Stimulated activated CD4-positive, alpha-beta T cell treated with anti-CD3 and anti-CD28 coated beads, Interleukin-12 subunit alpha, Interleukin-12 subunit beta, amount 100 ng/mL, for 48 hours (primary cell): ENCODE results near the gene NINJ1.
A peak's percentile ranks its signal among the peaks of the same experiment; 100 is the strongest.
"Not testable (repeated sequence)": the region's sequence is repeated elsewhere in the genome, so short reads cannot be mapped to it uniquely, and the experiment has no call there.

Experiments used
- DNase-seq, 3 donors: peaks; one replicate each; pipeline ENCODE4 v3.0.0-alpha.2; 2020; ENCODE audit warnings: low read depth in 2 of 3, low spot score in 1 of 3

The NINJ1 gene

DNA sequence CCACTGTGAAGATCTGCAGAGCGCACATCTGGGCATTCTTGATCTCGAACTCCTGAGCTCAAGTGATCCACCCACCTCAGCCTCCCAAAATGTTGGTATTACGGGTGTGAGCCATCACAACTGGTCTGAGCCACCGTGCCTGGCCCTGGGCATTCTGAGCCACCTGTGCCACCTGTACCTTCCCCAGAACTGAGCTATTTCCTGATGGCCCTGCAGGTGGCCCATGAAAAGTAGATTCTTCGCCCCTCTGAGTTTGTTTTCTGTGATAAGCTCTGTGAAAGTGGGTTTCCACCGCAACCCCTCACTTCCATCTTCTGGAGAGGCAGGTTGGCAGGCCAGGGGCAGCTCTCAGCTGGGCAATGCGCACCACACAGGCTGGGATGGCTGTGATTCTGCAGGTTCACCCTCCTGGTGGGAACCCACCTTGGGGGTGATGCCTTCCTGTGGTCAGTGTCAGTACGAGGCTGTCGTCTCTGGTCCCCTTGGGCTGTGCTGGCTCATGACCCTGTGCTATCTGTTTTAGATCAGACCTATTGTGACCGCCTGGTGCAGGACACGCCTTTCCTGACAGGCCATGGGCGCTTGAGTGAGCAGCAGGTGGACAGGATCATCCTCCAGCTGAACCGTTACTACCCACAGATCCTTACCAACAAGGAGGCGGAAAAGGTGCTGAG is 26.8 kb downstream of the NINJ1 start:
- DNase-seq, result no peak

DNA sequence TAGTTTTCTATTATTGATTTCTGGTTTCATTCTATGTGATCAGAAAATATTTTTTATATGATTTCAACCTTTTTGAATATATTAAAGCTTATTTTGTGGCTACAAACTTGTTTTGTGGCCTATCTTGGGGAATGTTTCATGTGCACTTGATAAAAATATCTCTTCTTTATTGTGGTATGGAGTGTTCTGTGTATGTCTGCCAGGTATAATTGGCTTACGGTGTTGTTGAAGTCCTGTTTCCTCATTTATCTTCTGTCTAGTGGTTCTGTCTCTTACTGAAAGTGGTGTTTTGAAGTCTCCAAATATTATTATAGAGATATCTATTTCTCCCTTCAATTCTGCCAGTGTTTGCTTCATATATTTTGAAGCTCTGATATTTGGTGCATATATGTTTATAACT is 28.4 kb downstream of the NINJ1 start:
- no peak for DNase-seq

DNA sequence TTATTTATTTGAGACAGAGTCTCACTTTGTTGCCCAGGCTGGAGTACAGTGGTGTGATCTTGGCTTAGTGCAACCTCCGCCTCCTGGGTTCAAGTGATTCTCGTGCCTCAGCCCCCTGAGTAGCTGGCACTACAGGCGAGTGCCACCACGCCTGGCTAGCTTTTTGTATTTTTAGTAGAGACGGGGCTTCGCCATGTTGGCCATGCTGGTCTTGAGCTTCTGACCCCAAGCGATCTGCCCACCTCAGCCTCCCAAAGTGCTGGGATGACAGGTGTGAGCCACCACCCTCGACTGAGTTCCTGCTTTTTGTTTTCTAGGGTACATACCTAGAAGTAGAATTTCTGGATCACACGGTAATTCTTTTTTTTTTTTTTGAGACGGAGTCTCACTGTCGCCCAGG is 33.0 kb downstream of the NINJ1 start:
- DNase-seq, result not testable (repeated sequence)

DNA sequence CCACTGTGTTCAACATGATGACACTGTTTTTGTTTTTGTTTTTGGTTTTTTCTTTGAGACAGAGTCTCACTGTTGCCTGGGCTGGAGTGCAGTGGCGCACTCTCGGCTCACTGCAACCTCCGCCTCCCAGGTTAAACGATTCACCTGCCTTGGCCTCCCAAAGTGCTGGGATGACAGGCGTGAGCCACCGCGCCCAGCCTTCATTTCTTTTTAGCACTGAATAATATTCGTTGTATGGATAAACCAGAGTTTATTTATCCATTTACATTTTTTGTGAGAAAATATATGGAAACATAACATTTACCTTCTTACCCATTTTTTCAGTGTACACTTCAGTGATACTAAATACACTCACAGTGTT is 33.8 kb downstream of the NINJ1 start:
- DNase-seq, result no peak

DNA sequence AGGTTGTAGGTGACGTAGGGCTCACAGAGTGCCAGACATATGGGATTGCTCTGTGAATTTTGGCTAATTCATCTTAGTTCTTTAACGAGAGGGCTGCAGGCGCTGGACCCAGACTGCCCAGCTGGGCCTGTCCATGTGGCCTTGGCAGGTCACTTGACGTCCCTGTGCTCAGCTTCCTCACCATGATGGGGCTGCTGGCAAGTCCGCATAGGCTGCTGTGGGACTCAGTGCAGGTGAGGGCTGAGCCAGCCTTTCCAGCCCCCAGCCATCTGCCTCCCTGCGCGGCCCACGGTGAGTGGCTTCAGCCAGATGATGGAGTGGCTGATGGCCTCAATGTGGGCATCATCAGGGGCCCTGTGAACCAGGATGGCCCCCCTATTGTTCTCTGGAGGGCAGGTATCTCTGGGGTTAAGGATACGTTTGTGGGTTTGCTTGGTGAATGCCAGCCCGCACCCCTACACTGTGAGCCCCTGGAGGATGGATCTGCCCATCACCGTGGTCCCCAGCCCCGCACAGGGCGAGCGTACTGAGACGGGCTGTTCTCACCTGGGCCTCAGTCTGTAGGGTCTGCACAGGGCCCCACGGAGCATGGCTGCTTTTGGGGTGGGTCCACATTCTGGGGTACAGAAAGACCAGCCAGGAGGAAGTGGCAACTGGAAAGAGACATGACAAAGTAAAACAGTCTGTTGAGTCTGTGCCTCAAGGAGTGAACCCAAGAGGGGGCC is 34.3 kb downstream of the NINJ1 start:
- DNase-seq, result no peak

DNA sequence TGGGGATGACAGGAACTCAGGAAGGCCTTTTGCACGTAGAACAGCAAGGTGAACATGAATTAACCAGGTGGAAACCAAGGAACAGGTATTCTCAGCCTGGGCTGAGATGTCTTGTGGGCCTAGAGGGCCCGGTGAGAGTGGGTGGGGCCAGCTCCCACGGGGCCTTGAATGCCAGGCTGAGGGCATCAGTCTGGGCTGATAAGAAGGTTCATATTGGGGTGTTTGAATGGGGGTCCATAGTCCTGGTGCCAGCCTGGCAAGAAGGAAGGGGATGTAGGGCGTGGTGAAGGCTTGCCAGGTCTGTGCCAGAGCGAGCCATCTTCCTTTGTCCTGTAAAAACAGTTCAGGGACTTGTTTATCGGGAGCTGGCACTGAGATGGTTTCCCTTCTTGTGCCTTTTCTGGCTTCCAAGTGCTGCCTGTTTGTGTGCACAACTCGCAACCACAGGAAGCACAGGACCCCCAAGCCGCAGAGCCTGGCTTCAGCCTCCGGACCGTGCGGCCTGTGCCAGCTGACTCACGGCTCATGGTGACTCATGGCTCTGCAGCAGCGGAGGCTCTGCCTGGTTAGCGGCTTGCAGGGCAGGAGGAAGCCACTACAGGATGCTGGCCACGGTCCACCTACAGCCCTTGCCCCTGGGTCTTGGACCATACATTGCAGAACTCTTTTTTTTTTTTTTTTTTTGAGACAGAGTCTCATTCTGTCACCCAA is 35.7 kb downstream of the NINJ1 start:
- peak; percentile 34 to 60 (median 46) for DNase-seq

DNA sequence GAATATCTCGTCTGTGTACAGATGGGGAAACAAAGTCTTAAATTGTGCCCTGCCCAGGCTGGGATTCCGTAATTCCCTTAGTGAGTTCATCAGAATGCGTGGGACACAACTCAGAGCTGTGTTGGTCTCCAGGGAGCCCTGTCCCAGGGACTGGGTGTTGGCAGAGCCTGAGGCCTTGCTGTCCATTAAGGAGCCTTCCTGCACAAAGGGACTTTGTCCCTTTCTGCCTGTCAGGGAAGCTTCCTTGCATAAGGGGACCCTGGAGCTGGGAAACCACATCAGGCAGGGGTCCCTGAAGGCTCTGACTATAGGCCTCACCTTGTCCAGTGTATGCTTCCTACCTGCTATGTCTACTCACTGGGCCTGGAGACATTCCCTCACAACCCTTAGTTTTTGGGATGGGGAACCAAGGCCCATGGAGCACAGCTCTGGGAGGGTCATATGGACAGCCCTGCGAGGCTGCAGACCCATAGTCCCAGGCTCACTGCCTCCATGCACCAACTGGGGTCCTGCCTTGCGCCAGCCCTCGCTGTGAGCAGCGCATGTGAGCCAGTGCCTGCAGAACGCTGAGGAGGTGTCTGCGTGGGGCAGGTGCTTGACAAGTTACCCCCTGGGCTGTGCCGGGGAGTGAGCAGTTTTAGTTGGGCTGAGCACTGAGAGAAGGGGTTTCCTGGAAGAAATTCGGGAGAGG is 36.4 kb downstream of the NINJ1 start:
- no peak for DNase-seq

DNA sequence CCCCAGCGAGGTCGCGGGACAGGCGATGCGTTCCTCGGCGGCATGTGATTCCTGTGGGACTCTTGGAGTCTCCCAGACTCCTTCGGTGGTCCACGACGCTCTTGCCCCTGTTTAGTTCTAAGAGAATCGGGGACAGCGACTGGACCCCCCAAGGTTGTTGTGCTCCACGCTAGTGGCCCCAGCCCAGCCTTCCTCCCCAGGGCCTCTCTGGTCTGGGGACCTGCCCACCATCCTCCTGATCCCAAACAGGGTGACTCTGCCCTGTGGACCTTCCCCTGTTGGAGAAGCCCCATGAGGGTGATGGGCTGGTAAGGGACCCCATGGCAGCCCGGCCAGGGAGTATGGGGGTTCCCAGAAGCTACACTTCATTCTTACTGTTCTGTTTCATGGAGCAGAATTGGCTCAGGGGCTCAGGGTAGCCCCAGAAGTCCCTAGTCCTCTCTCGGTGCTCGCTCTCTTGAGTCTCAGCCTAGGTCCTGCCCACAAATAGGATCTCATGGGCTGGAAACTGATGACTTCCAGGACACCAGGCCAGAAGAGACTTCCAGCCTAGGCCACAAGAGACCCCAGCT is 37.2 kb downstream of the NINJ1 start:
- no peak for DNase-seq

DNA sequence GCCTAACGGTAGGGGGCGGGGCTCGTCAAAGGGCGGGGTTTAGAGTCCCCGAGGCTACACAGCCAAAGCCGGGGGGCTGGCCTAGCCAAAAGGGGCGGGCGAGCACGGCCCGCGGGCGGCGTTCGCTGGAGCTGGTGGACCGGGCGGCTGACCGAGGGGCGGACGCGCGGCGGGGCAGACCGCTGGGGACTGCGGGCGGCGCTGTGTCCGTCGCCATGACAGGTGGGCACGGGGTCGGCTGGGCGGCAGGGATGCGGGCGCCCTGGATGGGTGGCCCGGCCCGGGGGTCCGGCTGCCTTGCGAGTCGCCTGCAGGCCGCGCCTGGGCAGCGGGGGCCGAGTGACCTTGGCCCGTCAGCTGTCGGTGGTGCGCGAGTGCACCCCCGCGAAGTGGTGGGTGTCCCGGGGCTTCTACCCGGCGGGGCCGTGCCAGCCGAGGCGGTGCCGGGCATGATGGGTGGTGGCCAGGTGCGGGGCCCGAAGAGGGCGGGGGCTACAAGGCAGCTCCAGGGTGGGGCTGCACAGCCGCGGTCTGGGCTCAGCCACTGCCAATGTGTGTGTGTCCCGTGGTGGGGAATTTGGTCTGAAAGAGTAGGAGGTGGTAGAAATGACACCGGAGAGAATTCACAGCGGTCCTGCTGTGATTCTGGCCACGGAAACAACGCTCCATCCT is 37.8 kb downstream of the NINJ1 start, which contains the start of gene CARD19:
TSS of gene CARD19 (plus strand) at position 87 of the 672 bp plus-strand sequence. CDS start at position 216, 129 bp downstream.
- DNase-seq, result no peak

DNA sequence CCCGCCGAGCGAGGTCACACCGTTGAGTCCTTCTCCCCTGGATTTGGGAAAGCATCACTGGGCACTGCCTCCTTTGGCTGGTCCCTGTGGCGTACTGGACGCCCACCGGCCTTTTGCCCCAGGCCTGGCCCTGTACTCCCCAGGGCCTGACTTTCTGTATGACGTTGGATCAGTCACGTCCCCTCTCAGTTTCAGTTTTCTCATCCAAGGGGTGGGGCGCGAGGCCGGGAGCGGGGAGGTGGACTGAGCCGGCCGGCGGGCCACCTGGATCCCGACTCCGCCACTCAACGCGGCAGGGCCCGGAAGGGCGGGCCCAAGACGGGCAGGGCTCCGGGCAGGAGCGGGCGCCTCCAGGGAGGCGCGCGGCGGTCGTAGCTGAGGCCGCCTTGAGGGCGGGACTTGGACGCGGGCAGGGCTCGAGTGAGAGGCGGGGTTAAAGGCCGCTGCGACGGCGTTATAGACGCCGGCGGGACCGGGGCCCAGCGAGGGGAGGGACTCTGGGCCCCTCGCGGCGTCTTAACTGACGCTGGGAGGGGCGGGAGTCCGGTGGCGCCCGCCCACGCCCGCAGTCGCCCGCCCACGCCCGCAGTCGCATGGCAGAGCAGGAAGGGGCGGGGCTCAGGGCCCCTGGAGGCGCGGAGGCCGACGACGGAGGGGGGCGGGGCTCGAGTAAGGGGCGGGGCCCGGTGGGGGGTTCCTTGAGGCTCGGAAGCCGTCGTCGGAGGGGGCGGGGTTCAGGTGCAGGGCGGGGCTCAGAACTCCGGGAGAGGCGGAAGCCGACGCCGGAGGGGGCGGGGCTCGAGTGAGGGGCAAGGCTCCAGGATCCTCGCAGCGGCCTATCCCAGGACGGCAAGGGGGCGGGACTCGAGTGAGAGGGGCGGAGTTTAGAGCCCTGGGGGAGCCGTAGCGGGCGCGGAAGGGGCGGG is 38.6 kb downstream of the NINJ1 start:
- peak; percentile 100 for DNase-seq

DNA sequence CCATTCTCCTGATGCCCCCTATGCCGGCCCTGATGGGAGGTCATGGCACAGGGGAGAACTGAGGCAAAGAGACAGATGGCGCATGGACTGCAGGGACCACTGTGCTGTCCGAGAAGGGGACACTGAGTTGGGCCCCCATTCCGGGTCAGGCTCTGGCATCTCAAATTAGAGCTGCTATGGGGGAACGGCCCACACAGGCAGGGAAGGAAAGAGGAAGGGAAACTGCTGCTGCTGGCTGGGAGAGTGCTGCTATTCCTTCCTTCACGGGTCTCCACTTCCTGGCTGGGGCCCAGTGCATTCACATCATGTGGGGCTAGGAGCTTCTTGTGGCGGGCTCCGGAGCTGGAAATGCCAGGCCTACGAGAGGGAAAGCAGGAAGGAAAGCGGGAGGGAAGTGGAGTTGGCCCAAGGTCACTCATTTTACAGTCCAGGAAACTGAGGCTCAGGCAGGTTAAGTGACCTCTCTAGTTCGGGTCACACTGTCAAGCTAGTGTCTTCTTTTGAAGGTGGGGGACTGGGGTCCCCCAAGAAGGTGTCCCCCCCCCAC is 39.3 kb downstream of the NINJ1 start:
- DNase-seq, result no peak

DNA sequence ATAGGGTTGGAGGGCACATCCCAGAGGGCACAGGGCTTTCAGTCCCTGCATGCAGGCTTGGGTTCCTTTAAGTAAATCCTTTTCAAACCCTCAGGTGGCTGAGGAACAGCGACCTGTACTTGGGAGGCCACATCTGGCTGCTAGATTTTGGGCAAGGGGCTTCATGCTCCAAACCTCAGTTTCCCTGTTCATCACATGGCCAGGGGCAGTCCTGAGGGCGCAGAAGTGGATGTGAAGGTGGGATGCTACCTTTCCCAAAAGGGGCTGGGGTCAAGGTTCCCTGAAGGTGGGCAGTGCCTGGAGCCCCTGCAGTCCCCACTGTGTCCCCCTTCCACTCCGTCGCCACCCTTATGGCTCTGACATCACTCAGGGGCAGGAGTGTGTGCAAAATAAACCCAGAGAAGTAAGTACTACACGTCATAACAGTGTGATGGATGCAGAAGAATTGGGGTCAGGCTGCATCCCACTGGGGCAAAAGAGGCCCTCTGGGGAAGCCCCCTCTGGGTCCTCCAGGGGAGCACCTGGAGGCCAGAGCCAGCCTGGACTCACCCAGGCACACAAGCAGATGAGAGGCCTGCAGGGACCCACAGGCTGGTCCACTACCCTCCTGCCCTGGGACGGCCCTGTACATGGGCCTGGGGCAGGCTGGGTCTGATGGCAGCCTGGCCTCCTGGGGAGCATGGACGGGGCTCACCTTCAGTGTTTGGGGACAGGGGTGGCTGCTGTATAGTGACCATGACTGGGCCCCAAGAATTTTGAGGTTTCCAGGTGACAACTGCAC is 40.0 kb downstream of the NINJ1 start:
- no peak for DNase-seq

DNA sequence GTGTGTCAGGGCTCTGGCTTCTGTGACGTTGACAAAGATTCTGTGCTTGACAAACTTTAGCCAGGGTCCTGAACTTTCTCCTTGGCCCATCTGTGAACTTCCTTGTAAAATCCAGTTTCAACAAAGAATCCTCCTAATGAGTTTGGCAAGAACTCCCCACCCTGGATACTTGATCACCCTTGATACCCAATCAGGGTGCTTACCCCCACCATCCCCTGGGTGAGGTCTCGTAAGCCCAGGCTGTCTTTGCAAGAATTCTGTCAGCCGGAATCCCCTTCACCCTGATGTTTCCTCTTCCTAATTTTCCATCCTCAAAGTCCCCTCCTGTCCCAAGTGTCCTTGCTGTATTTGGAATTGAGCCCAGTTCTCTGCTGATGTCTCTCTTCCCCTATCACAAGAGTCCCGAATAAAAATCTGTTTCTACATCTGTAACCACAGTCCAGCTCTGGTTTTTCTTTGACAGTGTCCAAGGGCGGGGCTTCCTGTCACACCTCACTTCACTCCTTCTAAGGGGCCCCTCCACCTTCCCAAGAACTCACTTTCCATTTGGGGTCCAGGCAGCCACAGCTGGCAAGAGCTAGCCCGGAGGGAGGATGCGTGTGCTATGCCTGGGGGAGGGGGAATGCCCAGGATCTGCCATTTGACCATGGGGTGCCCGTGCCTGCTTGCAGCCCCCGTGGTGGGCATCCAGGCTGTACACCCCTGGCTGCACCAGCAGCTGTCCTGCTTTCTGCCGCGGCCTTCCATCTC is 40.7 kb downstream of the NINJ1 start:
- DNase-seq, result no peak

DNA sequence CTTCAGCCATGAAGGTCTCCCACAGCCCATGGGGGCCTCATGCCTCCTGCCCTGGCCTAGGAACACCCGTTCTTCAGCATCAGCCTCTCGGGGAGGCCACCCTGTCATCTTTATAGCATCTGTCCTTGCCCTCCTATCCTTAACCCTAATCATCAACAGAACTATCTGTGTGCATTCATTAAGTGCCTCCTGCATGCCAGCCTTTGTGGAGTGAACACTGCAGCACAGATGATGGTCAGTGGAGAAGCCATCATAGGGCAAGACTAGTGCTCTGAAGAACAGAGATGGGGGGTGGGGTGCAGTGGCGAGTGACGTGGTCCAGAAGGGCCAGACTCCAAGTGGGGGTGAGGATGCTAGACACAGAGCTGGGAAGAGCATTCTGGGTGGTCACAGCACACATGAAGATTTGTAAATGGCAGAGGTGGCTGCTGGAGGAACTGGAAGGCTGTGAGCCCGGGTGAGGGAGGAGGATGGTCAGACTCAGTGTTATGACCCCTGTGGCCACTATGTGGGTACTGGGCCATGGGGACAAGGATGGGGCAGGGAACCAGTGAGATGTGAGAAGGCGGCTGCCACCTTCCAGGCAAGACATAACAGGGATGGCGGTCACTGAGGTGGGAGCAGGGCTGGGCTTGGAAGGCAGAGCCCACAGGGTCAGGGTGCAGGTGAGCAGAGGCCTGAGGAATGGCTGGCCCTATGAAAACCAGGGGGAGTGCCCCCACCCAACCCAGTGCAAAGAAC is 41.6 kb downstream of the NINJ1 start:
- no peak for DNase-seq

DNA sequence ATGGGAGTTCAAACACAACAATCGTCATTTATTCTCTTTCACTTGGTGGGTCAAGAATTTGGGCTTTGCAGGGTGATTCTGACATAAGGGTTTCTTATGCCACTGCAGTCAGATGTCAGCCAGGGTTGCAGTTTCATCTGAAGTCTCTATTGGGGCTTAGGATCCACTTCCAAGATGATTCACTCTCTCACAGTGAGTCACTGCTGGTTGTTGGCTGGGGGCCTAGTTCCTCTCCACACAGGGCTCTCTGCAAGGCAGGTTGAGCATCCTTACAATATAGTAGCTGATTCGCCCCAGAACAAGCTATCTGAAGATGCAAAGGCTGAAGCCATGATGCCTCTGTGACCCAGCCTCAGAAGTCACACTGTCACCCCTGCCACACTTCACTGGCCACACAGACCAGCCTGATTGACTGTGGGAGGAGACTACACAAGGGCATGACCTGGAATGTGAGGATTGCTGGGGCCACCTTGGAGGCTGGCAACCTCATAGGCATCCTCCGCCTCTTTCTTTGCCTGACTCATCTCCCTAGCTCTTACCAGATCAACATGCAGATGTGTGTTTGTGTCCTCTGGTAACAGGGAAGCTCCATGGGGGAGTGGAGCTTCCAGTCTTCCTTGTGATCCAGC is 42.5 kb downstream of the NINJ1 start:
- DNase-seq, result peak; percentile 57 to 74 (median 62)

DNA sequence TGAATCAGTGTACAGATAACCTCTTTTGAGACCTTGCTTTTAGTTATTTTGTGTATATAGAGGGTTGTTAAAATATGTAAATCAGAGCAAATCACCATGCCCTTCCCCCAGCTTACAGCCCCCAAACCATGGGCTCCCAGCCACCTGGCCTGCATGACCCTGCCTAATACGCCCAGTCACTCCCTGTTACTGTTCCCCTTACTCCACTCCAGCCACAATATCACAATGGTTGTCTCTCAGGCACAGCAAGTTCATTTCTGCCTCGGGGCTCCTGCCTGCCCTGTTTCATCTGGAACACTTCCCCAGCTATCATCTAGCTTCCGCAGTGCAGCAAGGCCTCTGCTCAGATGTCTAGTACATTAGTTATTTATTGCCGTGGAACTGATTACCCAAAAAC is 43.0 kb downstream of the NINJ1 start:
- no peak for DNase-seq
